ENCODE data around the gene SLC25A38. TPM values are rescaled to one million over a fixed set of nuclear protein-coding genes. Genes with fewer than 3 reads are reported as not detected.

SLC25A38 gene
- total RNA-seq, result 10 to 100 TPM; 17.5 to 28.8 TPM

DNA sequence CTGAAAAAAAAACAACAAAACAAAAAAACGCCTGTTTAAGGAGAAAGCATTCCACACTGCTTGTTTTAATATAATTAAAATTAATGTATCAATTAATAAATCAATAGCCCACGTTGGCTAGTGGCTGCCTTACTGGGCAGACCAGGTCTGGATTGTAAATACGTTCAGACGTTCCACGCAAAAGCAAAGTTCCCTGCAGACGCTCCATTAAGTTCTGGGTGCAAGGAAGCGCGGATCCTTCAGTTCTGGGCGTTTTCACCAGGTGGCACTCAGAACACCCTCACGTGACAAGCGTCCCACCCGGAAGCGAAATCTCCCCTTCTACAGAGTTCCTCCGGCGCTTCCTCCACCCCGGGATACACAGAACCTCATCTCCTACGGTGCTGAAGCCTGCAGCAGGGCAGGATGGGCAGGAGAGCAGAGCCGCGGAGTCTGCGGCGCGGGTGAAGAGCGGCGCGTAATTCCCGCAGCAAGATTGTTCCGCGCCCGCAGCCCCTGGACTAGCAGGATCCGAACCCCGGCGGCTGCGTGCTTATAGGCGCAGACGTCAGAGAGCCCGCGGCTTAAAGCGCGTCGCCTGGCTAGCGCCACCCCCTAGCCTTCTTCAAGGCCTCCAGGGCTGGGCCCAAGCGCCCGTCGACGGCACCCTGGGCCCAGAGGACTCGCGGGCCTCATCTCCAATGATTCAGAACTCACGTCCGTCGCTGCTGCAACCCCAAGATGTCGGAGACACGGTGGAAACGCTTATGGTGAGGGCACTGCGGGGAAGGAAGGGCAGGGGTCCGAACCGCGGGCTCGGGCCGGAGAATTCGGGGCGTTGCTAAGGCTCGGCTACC, at the start of gene SLC25A38:
Gene SLC25A38 (plus strand): TSS at position 326 of the 836 bp plus-strand sequence. CDS start 355 bp downstream, at position 681.
- Histone ChIP-seq H3K36me3 (replicated peaks in 1 of 2; ENCODE audit: insufficient read depth in 1 of 2, low read depth in 2 of 2) (no peaks in the 10 kb centered on the region), H3K4me3 (peak within 1 kb of the TSS; percentile 32 to 75), H3K4me1 (peaks cover 81% of the 10 kb centered on the region), H3K27ac (peak within 1 kb of the TSS; percentile 95 to 98 (median 96)), H3K9me3 (no peaks in the 10 kb centered on the region), H3K27me3 (no peaks in the 10 kb centered on the region)
- DNase-seq (peak; percentile 75 to 85 (median 82)), ATAC-seq (peak; percentile 63)
- peak in 4 of 7 experiments; percentile 20 to 48 (median 40) for TF ChIP-seq CTCF (IDR thresholded peaks at IDR 0.05)
- peak in 2 of 3 donors; percentile 29 to 37 for TF ChIP-seq POLR2A (IDR thresholded peaks at IDR 0.05)
- intact Hi-C loops (cut with DNase I), result no loop called here
- 0 to 1% methylated on average over 18 to 60 of the region's 62 CpGs for WGBS, 2 donors

DNA sequence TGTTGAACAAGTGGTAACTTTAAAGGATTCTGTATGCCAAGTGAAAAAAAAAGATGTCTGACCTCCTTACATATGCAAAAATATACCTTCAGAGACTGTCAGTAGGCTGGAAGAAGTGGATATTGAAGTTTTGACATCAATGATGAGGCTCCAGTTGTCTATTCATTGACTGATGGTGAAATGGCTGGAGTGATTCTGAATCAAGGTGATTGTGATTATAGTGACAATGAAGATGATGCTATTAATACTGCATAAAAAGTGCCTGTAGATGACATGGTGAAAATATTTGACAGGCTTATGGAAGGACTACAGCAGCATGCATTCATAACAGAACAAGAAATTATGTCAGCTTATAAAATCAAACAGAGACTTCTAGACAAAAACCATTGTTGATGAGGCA, 49.6 kb upstream of the SLC25A38 start:
- Histone ChIP-seq H3K36me3 (replicated peaks in 1 of 2; ENCODE audit: insufficient read depth in 1 of 2, low read depth in 2 of 2) (no peaks in the 10 kb centered on the region), H3K4me3 (no peak overlapping the region), H3K9me3 (no peaks in the 10 kb centered on the region), H3K4me1 (no peaks in the 10 kb centered on the region), H3K27ac (no peak overlapping the region), H3K27me3 (no peaks in the 10 kb centered on the region)
- DNase-seq, result no peak
- ATAC-seq, result no peak
- intact Hi-C loops (cut with DNase I), result no loop called here
- TF ChIP-seq CTCF (IDR thresholded peaks at IDR 0.05) (no peak), POLR2A (IDR thresholded peaks at IDR 0.05) (no peak)

DNA sequence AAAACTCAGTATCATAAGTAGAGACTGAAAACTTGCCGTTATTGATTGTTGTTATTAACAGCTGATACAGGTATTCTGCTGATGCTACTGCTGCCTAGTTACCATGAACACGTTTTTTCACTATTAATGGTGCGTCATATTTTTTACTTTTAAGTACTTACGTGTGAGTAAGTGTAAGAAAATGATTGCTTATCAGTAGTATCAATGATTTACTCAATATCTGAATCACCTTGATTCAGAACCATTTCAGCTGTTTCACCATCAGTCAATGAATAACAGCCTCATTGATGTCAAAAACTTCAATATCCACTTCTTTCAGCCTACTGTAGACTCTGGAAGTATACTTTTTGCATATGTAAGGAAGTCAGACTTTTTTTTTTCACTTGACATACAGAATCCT, 49.0 kb upstream of the SLC25A38 start:
- DNase-seq (no peak), ATAC-seq (no peak)
- WGBS, 2 donors, result 60 to 70% methylated on average over 4 of the region's 4 CpGs
- intact Hi-C loops (cut with DNase I), result no loop called here
- H3K9me3 ChIP-seq, result no peaks in the 10 kb centered on the region
- TF ChIP-seq POLR2A (IDR thresholded peaks at IDR 0.05) (no peak), CTCF (IDR thresholded peaks at IDR 0.05) (no peak)
- H3K27ac ChIP-seq, result no peak overlapping the region
- H3K4me1 ChIP-seq, result no peaks in the 10 kb centered on the region
- H3K36me3 ChIP-seq (replicated peaks in 1 of 2; ENCODE audit: insufficient read depth in 1 of 2, low read depth in 2 of 2), result no peaks in the 10 kb centered on the region
- no peak overlapping the region for H3K4me3 ChIP-seq
- no peaks in the 10 kb centered on the region for H3K27me3 ChIP-seq

DNA sequence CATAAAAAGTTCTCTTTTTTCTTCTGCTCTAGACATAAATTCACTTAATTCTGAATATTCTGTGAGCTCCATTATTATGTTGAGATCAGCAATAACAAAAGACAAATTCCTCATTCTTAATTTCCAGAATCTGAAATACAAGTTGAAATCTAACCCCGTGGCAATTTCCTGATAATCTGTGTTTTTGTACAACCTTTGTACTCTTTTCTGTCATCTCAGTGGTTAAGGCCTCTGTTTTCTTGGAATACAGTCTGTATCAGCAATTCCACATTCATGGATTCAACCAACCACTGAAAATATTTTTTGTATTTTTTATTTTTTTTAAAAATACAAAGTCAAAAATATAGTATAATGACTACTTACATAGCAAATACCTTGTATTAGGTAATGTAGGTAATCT, 45.0 kb upstream of the SLC25A38 start:
- intact Hi-C loops (cut with DNase I), result no loop called here
- Histone ChIP-seq H3K36me3 (replicated peaks in 1 of 2; ENCODE audit: insufficient read depth in 1 of 2, low read depth in 2 of 2) (no peaks in the 10 kb centered on the region), H3K4me1 (no peaks in the 10 kb centered on the region), H3K4me3 (no peak overlapping the region), H3K27me3 (no peaks in the 10 kb centered on the region), H3K27ac (no peak overlapping the region), H3K9me3 (no peaks in the 10 kb centered on the region)
- TF ChIP-seq POLR2A (IDR thresholded peaks at IDR 0.05) (no peak), CTCF (IDR thresholded peaks at IDR 0.05) (no peak)
- ATAC-seq (no peak), DNase-seq (no peak)
- 62 to 77% methylated on average over 1 of the region's 1 CpG for WGBS, 2 donors

DNA sequence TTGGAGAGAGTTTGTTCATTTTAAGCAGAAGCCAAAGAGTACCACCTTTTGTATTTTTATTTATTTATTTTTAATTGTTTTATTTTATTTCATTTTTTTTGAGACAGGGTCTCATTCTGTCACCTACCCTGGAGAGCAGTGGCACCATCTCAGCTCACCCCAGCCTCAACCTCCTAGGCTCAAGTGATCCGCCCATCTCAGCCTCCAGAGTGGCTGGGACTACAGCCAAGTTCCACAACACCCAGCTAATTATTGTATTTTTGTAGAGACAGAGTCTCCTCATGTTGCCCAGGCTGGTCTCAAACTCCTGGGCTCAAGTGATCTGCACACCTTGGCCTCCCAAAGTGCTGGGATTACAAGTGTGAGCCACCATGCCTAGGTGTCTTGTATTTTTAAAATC, 44.1 kb upstream of the SLC25A38 start:
- H3K4me1 ChIP-seq, result no peaks in the 10 kb centered on the region
- H3K27ac ChIP-seq, result no peak overlapping the region
- intact Hi-C loops (cut with DNase I), result no loop called here
- H3K4me3 ChIP-seq, result no peak overlapping the region
- H3K36me3 ChIP-seq (replicated peaks in 1 of 2; ENCODE audit: insufficient read depth in 1 of 2, low read depth in 2 of 2), result no peaks in the 10 kb centered on the region
- no peak for ATAC-seq
- no peak for TF ChIP-seq POLR2A (IDR thresholded peaks at IDR 0.05)
- TF ChIP-seq CTCF (IDR thresholded peaks at IDR 0.05), result no peak
- WGBS, 2 donors, result 38 to 100% methylated on average over 1 of the region's 1 CpG
- H3K27me3 ChIP-seq, result no peaks in the 10 kb centered on the region
- H3K9me3 ChIP-seq, result no peaks in the 10 kb centered on the region
- DNase-seq, result no peak
